Adrenal gland (tissue), 5 donors: Measurements from ENCODE around the gene ASAP2.

Source experiments
- POLR2A ChIP-seq, 2 donors: fragments of 450-650 bp; IDR thresholded peaks; one replicate each; pipeline ENCODE4 v1.6.1; 2017; ENCODE audit warnings: antibody characterized with exemption in 2 of 2, mild to moderate bottlenecking in 2 of 2, moderate library complexity in 1 of 2
- TF ChIP-seq, protein P1 (sequence below), 6 experiments: fragments of 450-650 bp in 4 of 6; fragments of 200-600 bp in 2 of 6; sonication (generic) in 1 of 6; IDR thresholded peaks; 1 replicate in 5 of 6; 2 replicates in 1 of 6; pipeline versions ENCODE4 v1.5.1 to v1.8.0; 2016 to 2021; ENCODE audit warnings: antibody characterized with exemption in 6 of 6, mild to moderate bottlenecking in 2 of 6, moderate library complexity in 1 of 6
- donor health status: DM: no; HTN: no; CAD: no.

DNA sequence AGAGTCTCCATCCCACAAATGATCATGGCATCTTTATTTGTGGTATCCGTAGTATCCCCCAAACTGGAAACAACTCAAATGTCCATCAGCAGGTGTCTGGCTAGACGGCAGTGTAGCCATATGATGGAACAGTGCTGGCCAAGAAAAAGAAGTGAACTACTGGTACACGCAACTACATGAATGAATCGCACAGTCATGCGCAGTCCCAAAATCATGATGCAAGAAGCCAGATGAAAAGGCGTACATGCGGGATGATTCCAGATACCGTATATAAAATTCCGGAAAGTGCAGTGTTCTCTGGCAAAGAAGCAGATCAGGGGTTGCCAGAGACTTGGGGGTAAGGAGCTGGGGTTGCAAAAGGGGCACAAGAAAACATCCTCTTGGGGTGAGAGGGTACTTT, 102.5 kb downstream of the ASAP2 start:
- TF ChIP-seq, protein P1, sequence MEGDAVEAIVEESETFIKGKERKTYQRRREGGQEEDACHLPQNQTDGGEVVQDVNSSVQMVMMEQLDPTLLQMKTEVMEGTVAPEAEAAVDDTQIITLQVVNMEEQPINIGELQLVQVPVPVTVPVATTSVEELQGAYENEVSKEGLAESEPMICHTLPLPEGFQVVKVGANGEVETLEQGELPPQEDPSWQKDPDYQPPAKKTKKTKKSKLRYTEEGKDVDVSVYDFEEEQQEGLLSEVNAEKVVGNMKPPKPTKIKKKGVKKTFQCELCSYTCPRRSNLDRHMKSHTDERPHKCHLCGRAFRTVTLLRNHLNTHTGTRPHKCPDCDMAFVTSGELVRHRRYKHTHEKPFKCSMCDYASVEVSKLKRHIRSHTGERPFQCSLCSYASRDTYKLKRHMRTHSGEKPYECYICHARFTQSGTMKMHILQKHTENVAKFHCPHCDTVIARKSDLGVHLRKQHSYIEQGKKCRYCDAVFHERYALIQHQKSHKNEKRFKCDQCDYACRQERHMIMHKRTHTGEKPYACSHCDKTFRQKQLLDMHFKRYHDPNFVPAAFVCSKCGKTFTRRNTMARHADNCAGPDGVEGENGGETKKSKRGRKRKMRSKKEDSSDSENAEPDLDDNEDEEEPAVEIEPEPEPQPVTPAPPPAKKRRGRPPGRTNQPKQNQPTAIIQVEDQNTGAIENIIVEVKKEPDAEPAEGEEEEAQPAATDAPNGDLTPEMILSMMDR (IDR thresholded peaks at IDR 0.05): no peak
- TF ChIP-seq POLR2A (IDR thresholded peaks at IDR 0.05): no peak
